Stimulated activated CD8-positive, alpha-beta memory T cell treated with anti-CD3 and anti-CD28 coated beads, Interleukin-12 subunit alpha, Interleukin-12 subunit beta, amount 100 ng/mL, for 1 hour (primary cell): ENCODE measurements around the gene STX16.
A peak's percentile ranks its signal among the peaks of the same experiment; 100 is the strongest.
"Not testable (repeated sequence)": the region's sequence is repeated elsewhere in the genome, so short reads cannot be mapped to it uniquely, and the experiment has no call there.

ENCODE experiments used
- DNase-seq: peaks from one replicate; pipeline ENCODE4 v3.0.0-alpha.2; 2020; ENCODE audit warnings: low read depth

STX16 gene

DNA sequence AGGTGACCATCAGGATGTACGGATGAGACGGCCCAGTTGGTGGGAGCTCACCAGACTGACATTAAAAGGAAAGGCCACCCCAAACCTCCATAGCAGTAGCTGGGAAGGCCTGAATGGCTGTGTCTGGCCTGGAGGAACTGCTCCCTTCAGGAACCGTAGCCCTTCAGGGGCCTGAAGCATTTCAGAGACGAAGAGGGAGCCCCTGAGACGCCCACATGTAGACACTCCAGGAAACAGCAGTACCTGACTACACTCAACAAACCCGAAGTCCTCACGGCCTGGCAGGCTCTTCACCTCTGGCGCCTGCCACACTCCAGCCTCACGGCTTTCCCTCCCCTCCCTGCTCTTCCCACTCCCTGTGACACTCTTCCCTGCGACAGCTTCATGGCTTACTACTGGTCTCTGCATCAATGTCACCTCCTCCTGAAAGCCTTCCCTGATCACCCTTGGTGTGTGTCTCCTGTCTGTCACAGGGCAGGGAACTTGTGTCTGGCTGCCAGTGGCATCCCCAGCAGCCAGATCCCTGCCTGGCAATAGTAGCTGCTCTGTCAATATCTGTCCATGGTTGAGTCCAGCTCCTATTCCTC, 14.6 kb upstream of the STX16 start:
- DNase-seq = no peak

GRCh38 chr20:58636983-58637421, 14.1 kb upstream of the STX16 start:
- no peak for DNase-seq

GRCh38 chr20:58637466-58638213, 13.4 kb upstream of the STX16 start:
- no peak for DNase-seq

- no peak for DNase-seq
These were observed 12.5 kb upstream of the STX16 start for GRCh38 chr20:58638467-58639181.

GRCh38 chr20:58639182-58640146, 11.6 kb upstream of the STX16 start:
- DNase-seq = no peak

- no peak for DNase-seq
These were observed 10.6 kb upstream of the STX16 start for GRCh38 chr20:58640446-58640845.

GRCh38 chr20:58642441-58642840, 8.6 kb upstream of the STX16 start:
- DNase-seq = no peak

GRCh38 chr20:58642896-58643295, 8.2 kb upstream of the STX16 start:
- not testable (repeated sequence) for DNase-seq

DNA sequence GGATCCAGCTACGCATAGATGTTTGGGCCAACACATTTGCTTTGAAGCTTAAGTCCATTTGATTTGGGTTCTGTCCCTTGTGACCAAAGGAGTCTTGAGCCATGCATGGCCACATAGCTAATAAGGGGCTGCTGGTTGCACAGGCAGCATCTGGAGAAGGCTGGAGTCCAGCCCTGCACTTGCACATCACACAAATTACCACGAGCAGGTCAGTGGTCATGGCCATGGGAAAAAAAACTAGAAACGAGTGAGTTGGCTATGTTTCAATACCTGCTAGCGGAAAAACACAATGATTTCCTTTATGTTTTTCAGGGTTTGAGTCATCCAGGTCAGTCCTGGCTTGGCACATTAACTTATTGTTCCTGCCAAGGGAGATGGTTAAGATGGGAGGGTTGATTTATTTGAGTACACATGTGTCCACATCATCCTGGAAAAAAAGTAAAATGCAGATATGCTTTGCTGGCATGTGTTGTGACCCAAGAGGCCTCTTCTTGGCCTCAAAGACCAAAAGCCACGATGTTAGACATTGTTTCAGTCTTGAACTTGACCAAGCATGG, 5.6 kb upstream of the STX16 start:
- DNase-seq = no peak

DNA sequence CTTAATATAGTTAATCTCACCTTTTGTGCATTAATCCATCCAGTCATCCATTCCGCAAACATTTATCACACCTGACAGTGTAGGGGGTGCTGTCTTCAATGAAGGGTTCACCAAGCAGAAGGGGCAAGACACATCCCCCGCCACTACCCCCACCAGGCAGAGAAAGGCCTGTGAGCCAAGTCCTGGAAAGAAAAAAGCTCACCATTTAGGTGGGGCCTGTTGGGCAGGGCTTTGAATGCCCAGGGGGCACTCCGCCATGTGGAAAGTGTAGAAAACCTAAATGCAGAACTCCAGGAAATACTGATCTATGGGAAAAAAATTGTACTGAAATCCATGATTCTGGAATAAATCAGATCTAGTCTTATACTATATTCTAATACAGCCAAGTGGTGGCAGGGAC, 4.8 kb upstream of the STX16 start:
- no peak for DNase-seq

- no peak for DNase-seq
These were observed 4.4 kb upstream of the STX16 start for GRCh38 chr20:58646703-58647102.

DNA sequence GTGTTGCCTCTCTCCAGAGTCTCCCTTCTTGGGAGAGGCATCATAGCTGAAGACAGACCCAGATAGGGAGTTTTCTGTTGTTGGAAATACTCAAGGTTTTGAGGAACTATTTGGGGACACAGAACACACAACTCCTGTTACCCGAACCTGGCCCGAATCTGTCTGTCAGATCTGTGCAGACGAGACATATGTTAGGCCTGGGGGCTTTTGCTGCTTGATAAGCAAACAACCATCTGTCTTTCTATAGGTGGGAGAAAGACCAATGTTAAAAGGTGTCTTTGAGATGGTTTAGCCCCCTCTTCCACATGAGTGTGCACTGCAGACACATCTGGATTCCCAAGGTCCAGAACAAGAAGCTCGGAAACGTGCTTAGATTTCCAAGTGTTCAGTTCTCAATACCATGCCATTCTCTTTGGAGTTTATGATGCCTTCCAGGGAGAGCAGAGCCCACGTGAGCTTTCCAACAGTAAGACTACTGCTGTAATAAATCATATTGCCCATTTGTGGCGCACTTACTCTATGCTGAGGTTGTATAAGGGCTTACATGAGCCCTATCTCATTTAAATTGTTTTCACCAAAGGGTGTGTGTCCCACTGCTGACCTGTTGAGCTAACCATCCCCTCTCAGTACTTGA, 3.8 kb upstream of the STX16 start:
- DNase-seq = no peak

- no peak for DNase-seq
These were observed 3.1 kb upstream of the STX16 start for GRCh38 chr20:58647796-58648501.

DNA sequence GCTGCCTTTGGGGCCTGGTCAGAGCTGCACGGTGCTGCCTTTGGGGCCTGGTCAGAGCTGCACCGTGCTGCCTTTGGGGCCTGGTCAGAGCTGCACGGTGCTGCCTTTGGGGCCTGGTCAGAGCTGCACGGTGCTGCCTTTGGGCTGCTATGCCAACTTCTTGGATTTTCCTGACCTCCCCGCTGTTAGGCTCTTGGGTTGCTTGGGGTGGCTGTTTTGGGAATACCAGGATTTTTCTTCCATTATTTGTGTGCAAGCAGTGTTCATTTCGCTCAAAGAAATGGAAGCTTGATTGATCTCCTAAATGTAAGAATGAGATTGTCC, 2.6 kb upstream of the STX16 start:
- not testable (repeated sequence) for DNase-seq

DNA sequence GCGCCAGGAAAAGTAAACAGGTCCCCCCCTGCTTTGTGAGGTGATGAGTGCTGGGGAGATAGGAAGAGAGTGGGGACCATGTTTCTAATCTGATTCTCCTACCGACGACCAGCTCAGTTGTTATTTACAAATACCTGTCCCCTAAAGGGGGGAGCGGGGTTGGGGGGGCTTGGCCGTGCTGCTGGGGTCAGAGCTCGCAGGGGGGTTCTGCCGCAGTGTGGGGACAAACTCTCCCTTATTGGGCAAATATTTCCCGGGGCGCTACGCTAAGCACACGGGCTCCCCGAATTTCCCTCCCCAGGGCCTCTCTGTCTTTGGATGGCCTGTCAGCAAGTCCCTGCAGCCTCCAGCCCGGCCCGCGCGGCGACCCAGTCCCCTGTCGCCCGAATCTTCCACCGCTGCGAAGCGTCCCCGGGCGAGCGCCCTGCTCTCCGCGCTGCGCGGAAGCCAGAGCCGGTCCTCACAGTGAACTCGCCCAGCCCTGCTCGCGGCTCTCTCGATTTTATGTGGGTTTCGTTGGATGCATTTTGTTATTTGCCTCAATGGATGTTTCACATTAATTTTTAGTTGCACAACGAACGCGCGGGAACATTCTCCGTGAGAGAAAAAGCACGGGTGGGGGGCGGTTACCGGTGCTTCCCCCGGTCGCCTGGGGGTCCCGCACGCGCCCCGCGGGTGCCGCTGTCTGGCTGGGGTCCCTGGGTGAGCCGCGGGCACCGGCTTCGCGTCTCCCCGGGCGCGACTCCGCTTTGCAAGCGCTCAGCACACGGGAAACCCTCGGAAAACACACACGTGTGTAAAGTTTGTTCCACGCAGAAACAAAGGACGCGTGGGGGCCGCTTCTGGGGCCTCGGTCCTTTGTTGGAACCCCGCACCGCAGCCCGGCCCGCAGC, 1.5 kb upstream of the STX16 start:
- no peak for DNase-seq

DNA sequence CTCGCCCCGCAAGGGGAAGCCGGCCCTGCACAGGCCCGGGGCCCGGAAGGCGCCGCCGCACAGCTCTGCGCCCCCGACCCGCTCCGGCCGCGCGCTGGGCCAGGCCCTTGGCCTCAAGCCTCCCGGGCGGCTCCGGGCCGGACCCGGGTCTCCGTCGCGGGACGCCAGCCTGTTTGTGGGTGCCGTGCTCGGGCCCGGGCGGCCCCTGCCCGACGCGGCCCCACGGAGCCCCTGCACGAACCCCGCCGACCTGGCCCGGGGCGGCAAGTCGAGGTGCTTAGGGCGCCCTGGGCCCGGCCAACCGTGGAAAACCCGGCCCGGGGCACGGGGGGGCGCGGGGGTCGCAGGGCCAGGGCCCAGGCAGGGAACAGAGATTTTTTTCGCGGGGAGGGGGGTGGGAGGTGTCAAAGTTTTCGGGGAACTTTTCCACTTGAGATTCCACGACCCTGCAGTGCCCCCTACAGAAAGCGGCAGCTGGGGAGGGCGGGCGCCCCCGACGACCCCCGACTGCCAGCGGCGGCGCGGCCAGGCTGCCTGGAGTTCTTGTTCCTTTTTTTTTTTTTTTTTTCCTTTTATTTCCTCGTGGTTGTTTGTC, 805 bp upstream of the STX16 start:
- DNase-seq = no peak

- DNase-seq = no peak
These were observed 469 bp downstream of the STX16 start for GRCh38 chr20:58651559-58651945.

DNA sequence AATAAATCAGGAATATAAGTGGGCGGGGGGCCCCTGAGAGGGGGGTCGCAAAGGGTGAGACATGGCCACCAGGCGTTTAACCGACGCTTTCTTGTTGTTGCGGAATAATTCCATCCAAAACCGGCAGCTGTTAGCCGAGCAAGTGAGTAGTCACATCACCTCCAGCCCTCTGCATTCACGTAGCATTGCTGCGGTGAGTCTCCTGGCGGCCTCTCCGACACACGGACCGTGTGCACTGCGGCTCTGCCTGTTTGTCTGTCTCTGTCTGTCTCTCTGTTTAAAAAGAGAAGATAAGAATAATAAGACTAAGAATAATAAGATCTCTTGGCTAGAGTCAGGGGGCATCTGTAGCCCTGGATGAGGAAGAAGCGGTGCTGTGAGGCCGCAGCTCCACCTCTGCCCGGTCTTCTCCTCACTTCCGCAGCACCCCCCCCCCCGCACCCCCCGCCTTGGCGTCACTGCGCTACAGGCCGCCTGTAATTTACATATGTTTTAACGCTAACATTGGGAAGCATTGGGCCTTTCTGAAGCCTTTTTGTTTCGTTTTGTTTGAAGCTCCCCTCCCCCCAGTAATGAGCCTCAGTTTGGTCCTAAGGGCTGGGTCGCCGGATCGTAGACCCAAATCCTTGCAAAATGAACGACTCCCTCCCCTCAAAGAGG, 993 bp downstream of the STX16 start:
- DNase-seq = peak; percentile 41
